Naive B cell (primary cell): ENCODE measurements around the gene HAUS1. TPM values are rescaled to one million over a fixed set of nuclear protein-coding genes. Genes with fewer than 3 reads are reported as not detected.
A peak's percentile ranks its signal among the peaks of the same experiment; 100 is the strongest.

Source experiments
- ATAC-seq, 2 donors: fragments of 150-1000 bp; cut with Tn5 transposase; 2 replicates each; pipeline ENCODE4 v1.10.0; 2021; ENCODE audit warnings: low read depth in 2 of 2, mild to moderate bottlenecking in 2 of 2, moderate library complexity in 2 of 2
- DNase-seq: peaks from one replicate; pipeline ENCODE4 v3.0.0; 2022
- H3K27ac Mint-ChIP-seq, 6 donors: one replicate each; pipeline ENCODE4 v1.8.0; 2020 to 2022; ENCODE audit warnings: mild to moderate bottlenecking in 6 of 6, mixed read lengths in 6 of 6, moderate library complexity in 5 of 6, inconsistent platforms in 2 of 6
- H3K27me3 Mint-ChIP-seq, 3 donors: one replicate each; pipeline ENCODE4 v1.8.0; 2021 to 2022; ENCODE audit warnings: mixed read lengths in 3 of 3, mild to moderate bottlenecking in 1 of 3
- H3K36me3 Mint-ChIP-seq, 2 donors: one replicate each; pipeline ENCODE4 v1.8.0; 2020 to 2022; ENCODE audit warnings: mixed read lengths in 2 of 2, inconsistent platforms in 1 of 2, mild to moderate bottlenecking in 1 of 2
- H3K4me1 Mint-ChIP-seq, 3 donors: one replicate each; pipeline ENCODE4 v1.8.0; 2020 to 2022; ENCODE audit warnings: mixed read lengths in 3 of 3, inconsistent platforms in 1 of 3, mild to moderate bottlenecking in 1 of 3, moderate library complexity in 1 of 3
- H3K4me3 Mint-ChIP-seq, 8 donors: one replicate each; pipeline ENCODE4 v1.8.0; 2020 to 2022; ENCODE audit warnings: mild to moderate bottlenecking in 8 of 8, mixed read lengths in 8 of 8, moderate library complexity in 8 of 8, inconsistent platforms in 2 of 8
- H3K9me3 Mint-ChIP-seq, 7 donors: one replicate each; pipeline ENCODE4 v1.8.0; 2020 to 2022; ENCODE audit warnings: mixed read lengths in 7 of 7, mild to moderate bottlenecking in 5 of 7, inconsistent platforms in 2 of 7, moderate library complexity in 1 of 7
- polyA plus RNA-seq, 6 donors: library from polyadenylated mRNA; unstranded; fragments of 300-500 nt; fragmentation: Illumina TruSeq; gene quantifications; one replicate each; pipeline ENCODE4 v1.2.3, GENCODE V29; 2021; ENCODE audit warnings: low read depth in 6 of 6

Gene HAUS1, protein sequence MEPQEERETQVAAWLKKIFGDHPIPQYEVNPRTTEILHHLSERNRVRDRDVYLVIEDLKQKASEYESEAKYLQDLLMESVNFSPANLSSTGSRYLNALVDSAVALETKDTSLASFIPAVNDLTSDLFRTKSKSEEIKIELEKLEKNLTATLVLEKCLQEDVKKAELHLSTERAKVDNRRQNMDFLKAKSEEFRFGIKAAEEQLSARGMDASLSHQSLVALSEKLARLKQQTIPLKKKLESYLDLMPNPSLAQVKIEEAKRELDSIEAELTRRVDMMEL
- 10 to 100 TPM; 49.4 to 74.0 (median 63.8) TPM for polyA plus RNA-seq

DNA sequence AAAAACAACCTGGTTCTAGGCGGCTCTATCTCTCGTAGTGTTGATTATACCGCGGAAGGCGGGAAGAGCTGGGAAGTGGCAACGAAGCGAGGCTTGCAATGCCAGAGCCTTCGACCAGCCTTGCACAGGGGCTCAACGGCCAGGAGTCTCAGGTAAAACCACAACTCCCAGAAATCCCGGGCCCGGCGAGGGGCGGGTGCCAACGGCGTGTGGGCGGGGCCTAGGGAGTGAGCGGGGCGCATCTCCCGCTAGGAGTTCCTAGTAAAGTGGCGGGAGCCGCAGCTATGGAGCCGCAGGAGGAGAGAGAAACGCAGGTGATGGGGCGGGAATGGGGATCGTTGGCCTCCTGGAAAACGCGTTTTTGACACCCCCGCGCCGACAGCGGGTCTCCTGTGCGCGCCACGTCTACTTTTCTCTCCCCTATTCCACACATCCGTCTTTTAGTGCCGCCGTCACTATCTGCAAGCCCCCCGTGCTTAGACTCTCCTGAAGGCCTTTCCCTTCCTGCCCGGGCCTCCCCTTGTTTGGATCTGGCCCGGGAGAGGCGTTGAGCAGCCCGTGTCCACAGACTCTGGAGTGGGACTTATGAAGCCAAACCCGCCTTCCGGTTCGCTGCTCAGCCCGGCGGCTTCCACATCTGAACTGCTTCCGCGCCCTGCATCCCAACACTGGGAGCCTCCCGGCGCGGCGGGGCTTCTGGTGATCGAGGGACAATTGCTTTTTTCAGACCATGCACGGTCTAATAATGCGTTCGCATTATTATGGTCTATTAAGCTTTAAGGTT, at the start of gene HAUS1:
Gene HAUS1, plus strand, starts transcription at position 258 of the 784 bp plus-strand sequence. Its CDS starts 27 bp downstream, at position 285.
- no peaks in the 10 kb centered on the region for H3K27me3 Mint-ChIP-seq
- H3K9me3 Mint-ChIP-seq, result no peaks in the 10 kb centered on the region
- DNase-seq (peak; percentile 75), ATAC-seq (peak; percentile 99)
- H3K4me1 Mint-ChIP-seq, result peaks cover 3 to 30% (median 16%) of the 10 kb centered on the region in 3 donors
- H3K36me3 Mint-ChIP-seq, result no peaks in the 10 kb centered on the region
- H3K27ac Mint-ChIP-seq, result peak within 1 kb of the TSS; percentile 33 to 94 (median 86)
- H3K4me3 Mint-ChIP-seq, result peak within 1 kb of the TSS; percentile 94 to 99 (median 96)

DNA sequence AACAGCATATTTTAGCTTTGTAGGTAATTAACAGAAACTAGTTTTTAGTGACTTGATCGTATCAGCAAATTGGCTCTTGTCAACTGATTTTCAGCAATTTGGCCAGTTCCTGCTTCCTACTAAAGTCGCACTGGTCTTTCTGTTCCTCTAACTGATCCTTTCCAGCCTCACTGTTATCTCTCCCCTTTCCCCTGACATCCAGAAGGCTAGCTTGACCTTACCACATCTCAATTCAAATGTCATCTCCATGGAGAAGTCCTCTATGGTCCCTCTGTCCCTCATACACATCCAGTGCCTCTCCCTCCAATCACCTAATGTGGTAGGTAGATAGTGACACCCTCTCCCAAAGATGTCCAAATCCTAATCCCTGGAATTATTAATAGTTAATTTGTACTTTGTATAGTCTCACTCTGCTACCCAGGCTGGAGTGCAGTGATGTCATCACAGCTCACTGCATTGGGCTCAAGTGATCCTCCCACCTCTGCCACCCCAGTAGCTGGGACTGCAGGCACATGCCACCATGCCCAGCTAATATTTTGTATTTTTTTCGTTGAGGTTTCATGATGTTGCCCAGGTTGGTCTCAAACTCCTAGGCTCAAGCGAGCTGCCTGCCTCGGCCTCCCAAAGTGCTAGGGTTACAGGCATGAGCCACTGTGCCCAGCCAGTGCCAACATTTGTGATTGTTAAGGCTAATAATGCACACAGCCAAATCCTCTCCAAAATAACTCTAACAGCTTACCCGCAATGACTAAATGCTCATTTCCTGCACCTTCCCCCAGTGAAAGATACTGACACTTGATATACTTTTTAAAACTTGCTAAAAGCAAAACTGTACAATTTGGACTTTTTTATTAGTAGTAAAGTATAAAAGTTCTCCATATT, 49.0 kb upstream of the HAUS1 start:
- ATAC-seq (no peak), DNase-seq (no peak)
- no peaks in the 10 kb centered on the region for H3K27me3 Mint-ChIP-seq
- H3K4me3 Mint-ChIP-seq, result no peak overlapping the region
- H3K9me3 Mint-ChIP-seq, result no peaks in the 10 kb centered on the region
- peaks cover 0 to 3% (median 0%) of the 10 kb centered on the region in 3 donors for H3K4me1 Mint-ChIP-seq
- no peaks in the 10 kb centered on the region for H3K36me3 Mint-ChIP-seq
- H3K27ac Mint-ChIP-seq, result peak overlapping the region in 1 of 6 donors; percentile 7

DNA sequence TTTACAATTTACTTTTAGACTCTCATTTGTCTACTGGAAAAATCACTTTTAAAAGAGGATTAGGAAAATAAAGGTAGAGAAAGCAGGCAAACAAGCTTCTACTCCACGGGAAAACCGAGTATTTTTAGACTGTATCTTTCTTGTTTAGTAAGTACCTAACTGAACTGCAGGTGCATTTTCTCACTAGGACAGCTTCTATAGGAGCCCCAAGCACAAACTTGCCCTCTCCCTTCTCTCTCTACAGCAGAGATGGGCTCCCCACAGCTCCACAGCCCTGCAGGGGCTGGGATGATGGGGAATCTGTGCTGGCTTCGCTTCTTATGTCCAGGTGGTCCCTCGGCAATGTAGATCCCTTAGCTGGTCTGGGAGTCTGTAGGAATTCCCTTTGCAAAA, 48.4 kb upstream of the HAUS1 start:
- Mint-ChIP-seq H3K4me1 (peaks cover 0 to 3% (median 0%) of the 10 kb centered on the region in 3 donors), H3K4me3 (no peak overlapping the region), H3K36me3 (no peaks in the 10 kb centered on the region), H3K27ac (no peak overlapping the region), H3K9me3 (no peaks in the 10 kb centered on the region), H3K27me3 (no peaks in the 10 kb centered on the region)
- no peak for ATAC-seq
- no peak for DNase-seq

DNA sequence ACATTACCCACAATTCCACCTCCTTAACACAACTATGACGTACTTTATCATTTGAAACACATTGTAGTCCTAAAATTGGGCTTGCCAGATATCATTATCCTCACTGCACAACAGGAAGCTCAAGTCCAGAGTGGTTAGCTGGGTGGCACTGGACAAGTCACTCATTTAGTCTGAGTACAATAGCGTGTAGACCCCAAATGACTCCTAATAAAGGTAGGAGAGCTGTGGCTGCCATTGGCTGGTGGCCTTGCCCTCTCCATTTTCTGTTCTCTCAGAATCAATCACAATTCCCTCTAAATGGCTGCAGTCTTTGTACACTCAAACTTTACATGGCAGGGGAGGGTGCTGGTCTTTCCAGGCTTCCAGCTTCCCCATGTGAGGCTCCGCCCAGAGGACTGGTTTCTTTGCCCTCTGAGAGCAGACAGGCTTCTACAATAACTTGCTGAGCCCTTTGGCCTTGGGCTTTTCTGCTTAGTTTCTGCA, 43.8 kb upstream of the HAUS1 start:
- DNase-seq, result no peak
- no peak for ATAC-seq
- Mint-ChIP-seq H3K4me3 (no peak overlapping the region), H3K9me3 (no peaks in the 10 kb centered on the region), H3K36me3 (no peaks in the 10 kb centered on the region), H3K27ac (peak overlapping the region in 1 of 6 donors; percentile 10), H3K4me1 (peaks cover 0 to 3% (median 0%) of the 10 kb centered on the region in 3 donors), H3K27me3 (no peaks in the 10 kb centered on the region)

DNA sequence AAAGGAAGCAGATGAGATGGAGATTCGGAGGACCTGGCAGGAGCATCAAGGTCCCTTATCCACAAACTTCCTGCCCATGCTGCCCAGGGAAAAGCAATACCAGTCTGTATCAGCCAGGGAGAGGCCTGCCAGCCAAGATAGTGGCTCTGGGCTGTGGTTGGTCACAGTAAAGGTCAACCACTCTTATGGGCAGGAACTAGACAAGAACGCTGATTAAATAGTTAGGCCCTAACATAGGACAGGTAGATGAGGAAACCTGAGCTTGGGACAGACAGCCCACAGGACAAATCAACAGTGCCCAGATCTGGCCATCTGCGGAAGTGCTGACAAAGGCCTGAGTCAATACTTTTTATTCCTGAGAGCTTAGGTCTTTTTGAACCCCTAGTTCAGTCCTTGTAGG, 42.8 kb upstream of the HAUS1 start:
- no peak overlapping the region for H3K27ac Mint-ChIP-seq
- H3K9me3 Mint-ChIP-seq, result no peaks in the 10 kb centered on the region
- H3K4me3 Mint-ChIP-seq, result no peak overlapping the region
- H3K36me3 Mint-ChIP-seq, result no peaks in the 10 kb centered on the region
- no peaks in the 10 kb centered on the region for H3K4me1 Mint-ChIP-seq
- ATAC-seq, result no peak
- no peaks in the 10 kb centered on the region for H3K27me3 Mint-ChIP-seq
- no peak for DNase-seq

DNA sequence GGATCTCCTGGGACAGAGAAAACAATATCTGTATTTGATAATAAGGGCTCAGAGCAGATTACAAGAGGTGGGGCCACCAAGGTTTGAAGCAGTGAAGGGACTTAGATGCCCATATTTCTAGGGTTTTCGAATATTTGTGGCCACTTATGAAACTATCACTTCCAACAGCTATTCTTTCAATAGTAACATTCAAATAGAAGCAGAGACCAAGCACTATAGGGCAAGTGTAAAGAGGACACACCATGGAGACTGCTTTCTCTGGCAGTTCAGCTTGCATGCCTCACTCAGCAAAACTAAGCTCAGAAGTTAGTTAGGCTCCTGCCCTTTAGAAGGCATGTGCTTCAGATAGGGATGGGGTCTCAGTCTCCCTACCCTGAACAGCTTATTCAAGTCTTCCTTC, 42.4 kb upstream of the HAUS1 start:
- Mint-ChIP-seq H3K27me3 (no peaks in the 10 kb centered on the region), H3K27ac (no peak overlapping the region), H3K36me3 (no peaks in the 10 kb centered on the region), H3K4me1 (no peaks in the 10 kb centered on the region), H3K9me3 (no peaks in the 10 kb centered on the region), H3K4me3 (peak overlapping the region in 1 of 8 donors; percentile 44)
- no peak for DNase-seq
- no peak for ATAC-seq

DNA sequence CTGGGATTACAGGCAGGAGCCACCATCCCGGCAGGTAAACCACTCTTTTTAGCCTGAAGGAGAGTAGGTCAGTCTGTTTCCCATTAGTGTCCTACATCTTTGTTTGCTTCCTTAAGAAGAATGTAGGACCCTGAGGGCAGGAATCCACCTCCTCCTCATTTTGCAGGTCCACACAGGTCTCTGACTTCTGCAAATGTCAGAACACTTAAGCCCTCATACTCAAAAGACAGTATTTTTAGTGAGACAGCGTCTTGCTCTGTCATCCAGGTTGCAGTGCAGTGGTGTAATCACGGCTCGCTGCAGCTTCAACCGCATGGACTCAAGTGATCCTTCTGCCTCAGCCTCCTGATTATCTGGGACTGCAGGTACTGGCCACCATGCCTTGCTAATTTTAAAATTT, 41.4 kb upstream of the HAUS1 start:
- ATAC-seq (no peak), DNase-seq (no peak)
- Mint-ChIP-seq H3K27ac (no peak overlapping the region), H3K27me3 (no peaks in the 10 kb centered on the region), H3K4me3 (no peak overlapping the region), H3K9me3 (peaks cover 0 to 4% (median 0%) of the 10 kb centered on the region in 7 donors), H3K4me1 (no peaks in the 10 kb centered on the region), H3K36me3 (no peaks in the 10 kb centered on the region)

DNA sequence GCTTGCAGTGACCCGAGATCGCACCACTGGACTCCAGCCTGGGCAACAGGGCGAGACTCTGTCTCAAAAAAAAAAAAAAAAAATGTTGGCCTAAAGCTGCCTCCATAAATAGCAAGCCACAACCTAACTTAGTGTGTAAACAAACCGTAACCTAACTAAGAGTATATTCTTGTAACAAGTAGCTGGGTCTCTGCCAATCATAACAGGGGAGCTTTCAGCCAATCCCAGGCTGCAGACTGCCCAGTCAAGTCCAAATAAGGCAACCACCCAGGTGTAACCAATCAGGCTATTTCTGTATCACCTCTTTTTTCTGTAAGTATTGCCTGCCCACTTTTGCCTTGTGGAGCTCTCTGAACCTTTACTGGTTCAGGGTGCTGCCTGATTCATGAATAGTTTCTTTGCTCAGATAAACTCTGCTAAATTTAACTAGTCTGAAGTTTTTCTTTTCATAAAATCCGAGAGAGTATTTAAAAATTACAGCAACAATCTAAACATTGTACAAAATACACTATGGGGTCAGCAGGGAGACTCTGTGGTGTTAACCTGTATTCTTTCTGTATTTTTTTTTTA, 36.7 kb upstream of the HAUS1 start:
- no peak overlapping the region for H3K27ac Mint-ChIP-seq
- ATAC-seq (no peak), DNase-seq (no peak)
- peaks cover 0 to 5% (median 0%) of the 10 kb centered on the region in 7 donors for H3K9me3 Mint-ChIP-seq
- peaks cover 4 to 15% (median 13%) of the 10 kb centered on the region in 3 donors for H3K4me1 Mint-ChIP-seq
- H3K4me3 Mint-ChIP-seq, result no peak overlapping the region
- no peaks in the 10 kb centered on the region for H3K36me3 Mint-ChIP-seq
- H3K27me3 Mint-ChIP-seq, result peaks cover 8 to 23% (median 14%) of the 10 kb centered on the region in 3 donors

DNA sequence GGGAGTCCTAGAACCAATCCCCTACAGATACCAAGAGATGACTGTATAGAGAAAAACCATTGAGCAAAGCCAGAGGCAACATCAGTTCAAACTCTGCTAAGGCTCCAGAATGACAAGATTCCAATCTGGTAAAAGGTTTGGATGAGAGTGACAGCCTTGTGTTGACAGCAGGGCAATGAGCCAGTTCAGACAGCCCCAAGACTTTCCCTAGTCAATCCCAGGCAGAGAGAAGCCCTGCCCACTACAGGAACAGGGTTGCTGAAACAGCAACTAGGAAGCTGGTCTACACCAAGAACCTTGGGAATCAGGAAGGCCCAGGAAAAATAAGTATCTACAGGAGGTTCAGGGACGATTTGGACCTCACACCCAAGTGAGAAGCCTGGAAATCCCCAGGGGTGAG, 35.4 kb upstream of the HAUS1 start:
- DNase-seq, result no peak
- ATAC-seq, result no peak
- peaks cover 9 to 26% (median 23%) of the 10 kb centered on the region in 3 donors for H3K4me1 Mint-ChIP-seq
- H3K36me3 Mint-ChIP-seq, result no peaks in the 10 kb centered on the region
- H3K9me3 Mint-ChIP-seq, result peaks cover 0 to 5% (median 0%) of the 10 kb centered on the region in 7 donors
- H3K27me3 Mint-ChIP-seq, result peaks cover 8 to 34% (median 14%) of the 10 kb centered on the region in 3 donors
- peak overlapping the region in 1 of 6 donors; percentile 49 for H3K27ac Mint-ChIP-seq
- H3K4me3 Mint-ChIP-seq, result peak overlapping the region in 1 of 8 donors; percentile 6

DNA sequence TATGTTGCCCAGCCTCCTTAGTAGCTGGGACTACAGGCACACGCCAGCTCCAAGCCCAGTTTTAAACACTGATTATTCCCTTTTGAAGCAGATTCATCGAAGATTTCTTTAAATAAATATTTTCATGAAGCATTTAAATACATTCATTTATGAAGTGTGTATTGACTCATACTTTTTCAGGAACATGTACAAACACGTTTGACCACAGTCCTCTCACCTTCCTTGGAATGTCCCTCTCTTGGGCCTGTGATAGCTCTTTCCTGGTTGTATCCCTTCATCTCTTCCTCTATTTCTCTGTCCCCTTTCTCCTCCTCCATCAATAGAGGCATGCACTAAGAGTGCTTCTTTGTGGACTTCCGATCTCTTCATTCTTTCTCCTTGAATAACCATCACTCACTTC, 34.7 kb upstream of the HAUS1 start:
- no peak for DNase-seq
- Mint-ChIP-seq H3K36me3 (no peaks in the 10 kb centered on the region), H3K9me3 (peaks cover 0 to 5% (median 0%) of the 10 kb centered on the region in 7 donors), H3K4me3 (no peak overlapping the region), H3K27ac (no peak overlapping the region), H3K27me3 (peaks cover 8 to 34% (median 14%) of the 10 kb centered on the region in 3 donors), H3K4me1 (peaks cover 13 to 29% (median 23%) of the 10 kb centered on the region in 3 donors)
- no peak for ATAC-seq

DNA sequence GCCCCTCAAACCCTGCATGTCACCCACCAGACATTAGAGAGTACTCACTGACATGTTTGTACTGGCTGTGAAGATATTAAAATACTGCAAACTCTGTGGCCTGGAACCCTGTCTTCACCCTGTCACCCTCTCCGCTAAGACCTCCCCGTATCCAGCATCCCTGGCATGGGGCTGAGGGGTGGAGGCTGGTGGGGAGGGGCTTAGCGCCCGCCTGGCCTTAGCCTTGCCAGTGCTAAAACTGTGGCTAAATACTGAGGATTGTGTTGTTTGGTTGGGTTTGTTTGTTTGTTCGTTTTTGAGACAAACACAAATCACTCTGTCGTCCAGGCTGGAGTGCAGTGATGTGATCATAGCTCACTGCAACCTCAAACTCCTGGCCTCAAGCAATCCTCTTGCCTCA, 34.0 kb upstream of the HAUS1 start:
- no peak for ATAC-seq
- Mint-ChIP-seq H3K4me1 (peaks cover 13 to 29% (median 23%) of the 10 kb centered on the region in 3 donors), H3K36me3 (no peaks in the 10 kb centered on the region), H3K27ac (no peak overlapping the region), H3K9me3 (peaks cover 0 to 5% (median 0%) of the 10 kb centered on the region in 7 donors), H3K4me3 (peak overlapping the region in 2 of 8 donors; percentile 6 to 30), H3K27me3 (peaks cover 8 to 34% (median 14%) of the 10 kb centered on the region in 3 donors)
- no peak for DNase-seq

DNA sequence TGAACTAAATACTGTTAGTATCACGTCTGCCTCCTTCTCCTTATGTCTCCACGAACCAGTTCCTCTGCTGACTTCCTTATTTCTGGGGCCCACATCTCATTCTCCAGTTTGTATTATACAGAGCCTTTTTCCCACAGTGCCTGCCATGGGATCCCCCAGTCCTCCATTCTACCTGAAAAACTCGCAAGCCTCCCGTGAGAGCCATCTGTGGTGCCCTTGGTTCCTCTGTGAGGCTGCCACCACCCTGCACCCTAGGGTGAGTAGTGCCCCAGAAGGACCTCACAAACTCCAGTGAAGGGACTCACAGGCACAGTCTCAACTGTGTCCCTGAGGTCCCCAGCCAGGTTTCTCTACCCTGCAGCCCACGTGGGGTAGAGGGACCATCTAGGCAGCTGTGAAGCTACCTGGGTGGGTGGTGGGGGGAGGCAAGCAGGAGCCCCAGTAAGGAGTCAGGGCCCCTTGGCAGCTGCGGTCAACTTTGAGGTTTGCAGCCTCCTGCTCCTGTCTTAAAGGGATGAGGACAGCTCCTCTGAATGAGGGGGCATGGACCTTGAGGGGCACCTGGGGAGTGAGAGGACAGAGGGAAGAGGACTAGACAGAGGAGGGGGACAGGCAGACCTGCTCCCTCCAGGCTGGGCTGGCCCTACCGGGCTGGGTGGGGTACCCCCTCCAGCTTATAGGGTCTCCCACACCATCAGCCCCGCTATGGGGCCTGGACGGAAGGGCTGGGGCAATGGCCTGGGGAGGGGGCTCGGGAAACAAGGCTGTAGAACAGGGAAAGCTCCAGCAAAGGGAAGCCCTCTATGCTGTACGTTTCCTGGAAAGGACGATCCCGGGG, 33.2 kb upstream of the HAUS1 start:
- Mint-ChIP-seq H3K4me1 (peaks cover 13 to 29% (median 23%) of the 10 kb centered on the region in 3 donors), H3K36me3 (no peaks in the 10 kb centered on the region), H3K27ac (peak overlapping the region in 1 of 6 donors; percentile 43), H3K4me3 (peak overlapping the region; percentile 30 to 83 (median 74)), H3K27me3 (peaks cover 8 to 34% (median 14%) of the 10 kb centered on the region in 3 donors), H3K9me3 (peaks cover 0 to 5% (median 0%) of the 10 kb centered on the region in 7 donors)
- peak; percentile 41 to 44 for ATAC-seq
- DNase-seq, result peak; percentile 11
